IMR-90 (cell line): ENCODE measurements around the gene MAML2. TPM values are rescaled to one million over a fixed set of nuclear protein-coding genes. Genes with fewer than 3 reads are reported as not detected.

ENCODE experiments used
- ATAC-seq: fragments of 200-7000 bp; cut with Tn5 transposase; 2 replicates; pipeline ENCODE4 v1.9.1; 2020; ENCODE audit warnings: low read depth, mild to moderate bottlenecking, moderate library complexity
- BruUV-seq: library from RNA; stranded (reverse); fragments of 400-500 nt; replicated peaks from 2 replicates; lab custom pipeline; 2021; lab: Mats Ljungman, UMichigan
- CTCF ChIA-PET: fragments of 300-600 bp; formaldehyde crosslinking; extraction: SDS; loops from one replicate; lab custom pipeline; 2021; ENCODE audit warnings: antibody characterized with exemption; lab: Yijun Ruan, JAX
- POLR2A ChIA-PET: fragments of 300-600 bp; sonication (Branson Sonifier 250); formaldehyde crosslinking; loops from one replicate; lab custom pipeline; 2022; ENCODE audit warnings: antibody characterized with exemption; ENCODE audit not compliant: unreplicated experiment; lab: Charles Lee
- DNase-seq: peaks from one replicate; pipeline ENCODE4 v3.0.0; 2013
- H2AFZ ChIP-seq: replicated peaks from 2 replicates; pipeline ENCODE3; 2013; ENCODE audit warnings: low read length, mild to moderate bottlenecking; ENCODE audit not compliant: poor library complexity
- H2AK5ac ChIP-seq: 2 replicates; pipeline ENCODE4 v1.6.1; 2013; ENCODE audit warnings: low read depth, low read length, inconsistent platforms
- H2AK9ac ChIP-seq: replicated peaks from 2 replicates; pipeline ENCODE3; 2013; ENCODE audit warnings: mild to moderate bottlenecking, low read depth, low read length, moderate library complexity; ENCODE audit not compliant: poor library complexity
- H2BK120ac ChIP-seq: 2 replicates; pipeline ENCODE4 v1.6.1; 2013; ENCODE audit warnings: low read depth, low read length, inconsistent platforms
- H2BK15ac ChIP-seq: 3 replicates; pipeline ENCODE4 v1.6.1; 2013; ENCODE audit warnings: low read depth, low read length, inconsistent platforms
- H2BK20ac ChIP-seq: 2 replicates; pipeline ENCODE4 v1.6.1; 2013; ENCODE audit warnings: low read depth, mild to moderate bottlenecking, inconsistent platforms, low read length, moderate library complexity
- H2BK5ac ChIP-seq: 2 replicates; pipeline ENCODE4 v1.6.1; 2013; ENCODE audit warnings: mild to moderate bottlenecking, low read depth, low read length, inconsistent platforms; ENCODE audit not compliant: poor library complexity, severe bottlenecking
- H3K14ac ChIP-seq: replicated peaks from 2 replicates; pipeline ENCODE4 v1.6.1; 2013; ENCODE audit warnings: low read depth, low read length, inconsistent platforms
- H3K18ac ChIP-seq: 2 replicates; pipeline ENCODE4 v1.6.1; 2013; ENCODE audit warnings: low read depth, low read length, control low read depth
- H3K23ac ChIP-seq: 2 replicates; pipeline ENCODE4 v1.6.1; 2013; ENCODE audit warnings: low read depth, low read length, inconsistent platforms
- H3K27ac ChIP-seq: 2 replicates; pipeline ENCODE4 v1.5.1; 2013; ENCODE audit warnings: mild to moderate bottlenecking, control low read depth, low read length; ENCODE audit not compliant: insufficient read depth
- H3K27me3 ChIP-seq: 2 replicates; pipeline ENCODE4 v1.6.1; 2013; ENCODE audit warnings: low read length; ENCODE audit not compliant: control insufficient read depth, insufficient read depth
- H3K36me3 ChIP-seq: 2 replicates; pipeline ENCODE4 v1.6.1; 2013; ENCODE audit warnings: low read length, mixed read lengths; ENCODE audit not compliant: control insufficient read depth, insufficient read depth
- H3K4ac ChIP-seq: 2 replicates; pipeline ENCODE4 v1.6.1; 2013; ENCODE audit warnings: low read depth, low read length, inconsistent platforms
- H3K4me1 ChIP-seq: 2 replicates; pipeline ENCODE4 v1.6.1; 2013; ENCODE audit warnings: low read length, mixed read lengths; ENCODE audit not compliant: control insufficient read depth, insufficient read depth
- H3K4me2 ChIP-seq: 2 replicates; pipeline ENCODE4 v1.6.1; 2013; ENCODE audit warnings: low read depth, mild to moderate bottlenecking, control low read depth, low read length, moderate library complexity
- H3K4me3 ChIP-seq: 2 replicates; pipeline ENCODE4 v1.5.1; 2013; ENCODE audit warnings: low read depth, mild to moderate bottlenecking, control low read depth, low read length, moderate library complexity; ENCODE audit not compliant: insufficient read depth
- H3K56ac ChIP-seq: 2 replicates; pipeline ENCODE4 v1.6.1; 2013; ENCODE audit warnings: low read length, inconsistent platforms; ENCODE audit not compliant: insufficient read depth; ENCODE audit errors: extremely low read depth
- H3K79me1 ChIP-seq, 2 experiments: 2 replicates each; pipeline ENCODE4 v1.6.1; 2013; ENCODE audit warnings: low read length in 2 of 2, inconsistent platforms in 1 of 2, low read depth in 1 of 2
- H3K9ac ChIP-seq: 2 replicates; pipeline ENCODE4 v1.6.1; 2013; ENCODE audit warnings: low read depth, low read length, control low read depth
- H3K9me1 ChIP-seq: 2 replicates; pipeline ENCODE4 v1.6.1; 2013; ENCODE audit warnings: low read length, inconsistent platforms; ENCODE audit not compliant: insufficient read depth
- H3K9me3 ChIP-seq: 2 replicates; pipeline ENCODE4 v1.6.1; 2013; ENCODE audit warnings: low read length; ENCODE audit not compliant: control insufficient read depth, insufficient read depth
- H4K20me1 ChIP-seq: 2 replicates; pipeline ENCODE4 v1.6.1; 2013; ENCODE audit warnings: low read length, inconsistent platforms; ENCODE audit not compliant: insufficient read depth
- H4K5ac ChIP-seq: 2 replicates; pipeline ENCODE4 v1.6.1; 2013; ENCODE audit warnings: mild to moderate bottlenecking, low read depth, low read length, control low read depth
- H4K8ac ChIP-seq, 2 experiments: 2 replicates each; pipeline ENCODE4 v1.6.1; 2013; ENCODE audit warnings: low read depth in 2 of 2, low read length in 2 of 2, control low read depth in 1 of 2, inconsistent platforms in 1 of 2
- H4K91ac ChIP-seq: 2 replicates; pipeline ENCODE4 v1.6.1; 2013; ENCODE audit warnings: low read depth, low read length, inconsistent platforms; ENCODE audit not compliant: insufficient read depth
- FOS ChIP-seq: fragments of 150-350 bp; IDR thresholded peaks from 2 replicates; pipeline ENCODE4 v1.6.1; 2016; ENCODE audit warnings: low read depth, low read length
- MAZ ChIP-seq: IDR thresholded peaks from 2 replicates; pipeline ENCODE4 v1.6.1; 2012; ENCODE audit warnings: low read depth, mild to moderate bottlenecking, low read length, improper control_type of control experiment, moderate library complexity, borderline replicate concordance
- POLR2A ChIP-seq: IDR thresholded peaks from 2 replicates; pipeline ENCODE4 v1.6.1; 2012; ENCODE audit warnings: mild to moderate bottlenecking, low read depth, low read length
- WGBS, 2 experiments: methylation state at CpG; one replicate each; pipeline versions ENCODE4 v1.1.5 to v1.1.7; 2013; ENCODE audit warnings: missing lambda C conversion rate in 2 of 2; ENCODE audit not compliant: insufficient read length in 1 of 2; ENCODE audit errors: extremely low coverage in 2 of 2; 5-methylcytosine and 5-hydroxymethylcytosine counted together
- dilution Hi-C: fragments of 300-500 bp; cut with HindIII; formaldehyde crosslinking; loops from one replicate; pipeline ENCODE4 v1.14.3; 2018; ENCODE audit warnings: low sequenced_read_pairs; ENCODE audit not compliant: unreplicated experiment
- in situ Hi-C: fragments of 300-500 bp; cut with MboI; formaldehyde crosslinking; loops from 3 replicates; pipeline ENCODE4 v1.14.3; 2019; ENCODE audit warnings: low sequenced_read_pairs, inconsistent platforms, mixed read lengths
- intact Hi-C: fragments of 100-400 bp; cut with micrococcal nuclease; formaldehyde crosslinking; loops from 2 replicates; pipeline ENCODE4 v1.10.0; 2022
- polyA plus RNA-seq, 3 experiments: library from polyadenylated mRNA; depleted of rRNA; stranded (reverse); fragments of >200 nt; gene quantifications; 2 replicates each; pipeline ENCODE4 v1.2.3, GENCODE V29; 2012; ENCODE audit warnings: low replicate concordance in 1 of 3
- total RNA-seq: library from RNA; depleted of rRNA; stranded (reverse); fragments of >200 nt; gene quantifications from 2 replicates; pipeline ENCODE4 v1.2.3, GENCODE V29; 2012

Gene MAML2
- total and polyA plus RNA-seq, 2 of the 4 experiments (the other 2 are of a cell fraction), result 15.0 to 19.5 TPM

- no peak overlapping the region for H4K8ac ChIP-seq
- no peak overlapping the region for H2AFZ ChIP-seq
- no peaks in the 10 kb centered on the region for H3K27me3 ChIP-seq
- H2BK15ac ChIP-seq, result no peak overlapping the region
- ChIA-PET CTCF (no interaction called here), POLR2A (no interaction called here)
- no peak overlapping the region for H4K5ac ChIP-seq
- H2AK5ac ChIP-seq, result no peak overlapping the region
- H3K4me2 ChIP-seq, result no peak overlapping the region
- ATAC-seq, result no peak
- H3K4me1 ChIP-seq, result 0 out of 2 replicates have a peak, but pooled peaks cover 7% of the 10 kb centered on the region
- no peaks in the 10 kb centered on the region for H3K36me3 ChIP-seq
- peaks cover 15 to 39% of the 10 kb centered on the region in 2 experiments for H3K79me1 ChIP-seq
- no TSS peak for BruUV-seq
- no peaks in the 10 kb centered on the region; the same call in 1 of the 2 replicates for H3K9me1 ChIP-seq
- peak; percentile 46 for DNase-seq
- no peaks in the 10 kb centered on the region for H3K9me3 ChIP-seq
- in situ Hi-C loops, result no loop called here
- TF ChIP-seq MAZ (no peak), POLR2A (no peak), FOS (0 out of 2 replicates have a peak, but pooled peaks have one; percentile 9)
- H2AK9ac ChIP-seq, result no peak overlapping the region
- no peak overlapping the region for H4K91ac ChIP-seq
- H3K56ac ChIP-seq, result no peak overlapping the region
- no peak overlapping the region for H2BK20ac ChIP-seq
- no peak overlapping the region for H2BK120ac ChIP-seq
- no peak overlapping the region for H3K4me3 ChIP-seq
- H3K18ac ChIP-seq, result no peak overlapping the region
- dilution Hi-C loops, result no loop called here
- no peak overlapping the region for H2BK5ac ChIP-seq
- no CpG with 5 or more reads among the region's 2 CpGs for WGBS, 2 experiments
- no peak overlapping the region for H3K27ac ChIP-seq
- H3K23ac ChIP-seq, result no peak overlapping the region
- no peak overlapping the region for H3K9ac ChIP-seq
- H3K14ac ChIP-seq, result no peak overlapping the region
- intact Hi-C loops, result no loop called here
- no peaks in the 10 kb centered on the region for H4K20me1 ChIP-seq
- H3K4ac ChIP-seq, result no peak overlapping the region
Observed at GRCh38 chr11:96132437-96132836, 210.6 kb downstream of the MAML2 start.
